Measurements from ENCODE around the gene TCEAL3.
"Not testable (repeated sequence)": the region's sequence is repeated elsewhere in the genome, so short reads cannot be mapped to it uniquely, and the experiment has no call there.

TCEAL3 gene

GRCh38 chrX:103651151-103651773 lies 43.5 kb downstream of the TCEAL3 start:
- no peak for TF ChIP-seq CTCF (IDR thresholded peaks at IDR 0.05; ENCODE audit: low read depth, low read length)
- H3K4me3 ChIP-seq (replicated peaks in 1 of 2; ENCODE audit: low read depth in 2 of 2, low read length in 2 of 2) = no peak overlapping the region
- DNase-seq (ENCODE audit: low read depth in 2 of 2) = no peak

GRCh38 chrX:103655230-103656000 lies 47.7 kb downstream of the TCEAL3 start:
- peak in 1 of 2 donors; percentile 49 for DNase-seq (ENCODE audit: low read depth in 2 of 2)
- not testable (repeated sequence) for H3K4me3 ChIP-seq (replicated peaks in 1 of 2; ENCODE audit: low read depth in 2 of 2, low read length in 2 of 2)

- no peak overlapping the region for H3K4me3 ChIP-seq (replicated peaks in 1 of 2; ENCODE audit: low read depth in 2 of 2, low read length in 2 of 2)
- TF ChIP-seq CTCF (IDR thresholded peaks at IDR 0.05; ENCODE audit: low read depth, low read length) = no peak
- DNase-seq (ENCODE audit: low read depth in 2 of 2) = peak in 1 of 2 donors; percentile 73
Measured at GRCh38 chrX:103656617-103657016, 48.9 kb downstream of the TCEAL3 start.

DNA sequence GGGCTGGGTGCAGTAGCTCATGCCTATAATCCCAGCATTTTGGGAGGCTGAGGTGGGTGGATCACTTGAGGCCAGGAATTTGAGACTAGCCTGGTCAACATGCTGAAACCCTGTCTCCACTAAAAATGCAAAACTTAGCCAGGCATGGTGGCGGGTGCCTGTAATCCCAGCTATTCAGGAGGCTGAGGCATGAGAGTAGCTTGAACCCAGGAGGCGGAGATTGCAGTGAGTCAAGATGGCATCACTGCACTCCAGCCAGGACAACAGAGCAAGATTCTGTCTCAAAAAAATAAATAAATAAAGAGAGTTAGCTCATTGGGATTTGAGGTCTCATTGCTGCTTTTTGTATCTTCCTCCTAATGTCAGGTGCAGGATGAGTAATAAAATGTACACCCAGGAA lies 49.3 kb downstream of the TCEAL3 start:
- H3K4me3 ChIP-seq (replicated peaks in 1 of 2; ENCODE audit: low read depth in 2 of 2, low read length in 2 of 2); DNase-seq (ENCODE audit: low read depth in 2 of 2): not testable (repeated sequence)

- no peak for DNase-seq (ENCODE audit: low read depth in 2 of 2)
- no peak overlapping the region for H3K4me3 ChIP-seq (replicated peaks in 1 of 2; ENCODE audit: low read depth in 2 of 2, low read length in 2 of 2)
- TF ChIP-seq CTCF (IDR thresholded peaks at IDR 0.05; ENCODE audit: low read depth, low read length) = no peak
Measured at GRCh38 chrX:103658681-103659433, 51.1 kb downstream of the TCEAL3 start.

DNA sequence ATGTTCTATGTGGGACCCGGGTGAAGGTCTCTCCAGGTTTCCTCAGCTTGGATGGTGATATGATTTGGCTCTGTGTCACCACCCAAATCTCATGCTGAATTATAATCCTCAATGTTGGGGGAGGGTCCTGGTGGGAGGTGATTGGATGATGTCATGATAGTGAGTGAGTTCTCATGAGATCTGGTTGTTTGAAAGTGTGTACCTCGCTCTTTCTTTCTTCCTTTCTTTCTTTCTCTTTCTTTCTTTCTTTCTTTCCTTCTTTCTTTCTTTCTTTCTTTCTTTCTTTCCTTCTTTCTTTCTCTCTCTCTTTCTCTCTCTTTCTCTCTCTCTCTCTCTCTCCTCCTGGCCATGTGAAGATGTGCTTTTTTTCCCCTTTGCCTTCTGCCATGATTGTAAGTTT lies 51.7 kb downstream of the TCEAL3 start:
- H3K4me3 ChIP-seq (replicated peaks in 1 of 2; ENCODE audit: low read depth in 2 of 2, low read length in 2 of 2); DNase-seq (ENCODE audit: low read depth in 2 of 2): not testable (repeated sequence)
